HCT116 (cell line): ENCODE measurements around the gene SNED1. TPM values are rescaled to one million over a fixed set of nuclear protein-coding genes. Genes with fewer than 3 reads are reported as not detected.

Experiments used
- ATAC-seq: fragments of 200-7000 bp; cut with Tn5 transposase; 2 replicates; pipeline ENCODE4 v1.9.1; 2020; ENCODE audit warnings: mild to moderate bottlenecking, moderate library complexity
- BruUV-seq: library from RNA; stranded (reverse); fragments of 400-500 nt; replicated peaks from 2 replicates; lab custom pipeline; 2021; lab: Mats Ljungman, UMichigan
- CTCF ChIA-PET: fragments of 300-600 bp; sonication (Branson Sonifier 250); formaldehyde crosslinking; loops from one replicate; lab custom pipeline; 2021; ENCODE audit warnings: antibody characterized with exemption; lab: Charles Lee
- POLR2A ChIA-PET: fragments of 300-600, 350-600 bp; sonication (Branson Sonifier 250); formaldehyde crosslinking; loops from one replicate; lab custom pipeline; 2021; ENCODE audit warnings: antibody characterized with exemption; lab: Charles Lee
- RAD21 ChIA-PET, 2 experiments: fragments of 300-600 bp; sonication (Branson Sonifier 250); formaldehyde crosslinking; loops; one replicate each; lab custom pipeline; 2023; ENCODE audit warnings: low total read pairs in 2 of 2; ENCODE audit not compliant: uncharacterized antibody in 2 of 2, unreplicated experiment in 2 of 2, low non-redundant PET in 1 of 2; lab: Charles Lee
- DNase-seq: peaks from one replicate; pipeline ENCODE4 v3.0.0-alpha.2; 2010; ENCODE audit warnings: low read depth, low spot score
- H2AFZ ChIP-seq: fragments of 200-600 bp; shearing (Covaris generic), sonication (generic); 2 replicates; pipeline ENCODE4 v1.6.1; 2017; ENCODE audit warnings: low read depth, mixed run types, mixed read lengths, antibody characterized with exemption, low read length; ENCODE audit not compliant: poor library complexity, severe bottlenecking
- H3K27ac ChIP-seq: 2 replicates; pipeline ENCODE4 v1.5.1; 2012; ENCODE audit warnings: low read depth, low read length
- H3K27me3 ChIP-seq: fragments of 200-600 bp; sonication (generic); 2 replicates; pipeline ENCODE4 v1.6.1; 2016; ENCODE audit warnings: mixed run types, low read length, mixed read lengths; ENCODE audit not compliant: insufficient read depth
- H3K36me3 ChIP-seq, 2 experiments: fragments of 200-500 bp in 1 of 2; fragments of 200-600 bp in 1 of 2; sonication (Bioruptor generic) in 1 of 2; sonication (generic) in 1 of 2; 2 replicates each; pipeline versions ENCODE4 v1.5.1 to v1.6.1; 2014 to 2016; ENCODE audit warnings: low read length in 2 of 2, inconsistent platforms in 1 of 2, mixed read lengths in 1 of 2, mixed run types in 1 of 2; ENCODE audit not compliant: insufficient read depth in 2 of 2, control insufficient read depth in 1 of 2
- H3K4me1 ChIP-seq, 2 experiments: fragments of 200-600 bp in 1 of 2; sonication (generic) in 1 of 2; 2 replicates each; pipeline versions ENCODE4 v1.5.1 to v1.6.1; 2012 to 2017; ENCODE audit warnings: low read length in 2 of 2, inconsistent platforms in 1 of 2, mild to moderate bottlenecking in 1 of 2, mixed read lengths in 1 of 2, mixed run types in 1 of 2, moderate library complexity in 1 of 2; ENCODE audit not compliant: insufficient read depth in 2 of 2, control insufficient read depth in 1 of 2
- H3K4me2 ChIP-seq: fragments of 200-600 bp; sonication (generic); 2 replicates; pipeline ENCODE4 v1.6.1; 2017; ENCODE audit warnings: mixed run types, low read length, mixed read lengths
- H3K4me3 ChIP-seq, 2 experiments: fragments of 200-600 bp in 1 of 2; sonication (generic) in 1 of 2; replicated peaks in 1 of 2; 2 replicates each; pipeline ENCODE4 v1.5.1; 2011 to 2016; ENCODE audit warnings: low read length in 2 of 2, control low read depth in 1 of 2, low read depth in 1 of 2, mild to moderate bottlenecking in 1 of 2, mixed read lengths in 1 of 2, mixed run types in 1 of 2
- H3K79me2 ChIP-seq: fragments of 200-600 bp; sonication (generic); 2 replicates; pipeline ENCODE4 v1.6.1; 2017; ENCODE audit warnings: mild to moderate bottlenecking, mixed run types, low read length, moderate library complexity, mixed read lengths; ENCODE audit not compliant: insufficient read depth
- H3K9ac ChIP-seq: fragments of 200-600 bp; sonication (generic); 2 replicates; pipeline ENCODE4 v1.6.1; 2016; ENCODE audit warnings: low read length, mixed read lengths
- H3K9me2 ChIP-seq: fragments of 200-600 bp; sonication (generic), shearing (Covaris generic); 2 replicates; pipeline ENCODE4 v1.6.1; 2017; ENCODE audit warnings: mixed run types, mild to moderate bottlenecking, moderate library complexity; ENCODE audit not compliant: insufficient read depth
- H3K9me3 ChIP-seq, 2 experiments: fragments of 200-500 bp in 1 of 2; fragments of 200-600 bp in 1 of 2; sonication (Bioruptor generic) in 1 of 2; sonication (generic) in 1 of 2; 2 replicates each; pipeline ENCODE4 v1.6.1; 2014 to 2017; ENCODE audit warnings: low read length in 2 of 2, mixed read lengths in 2 of 2, inconsistent platforms in 1 of 2, low read depth in 1 of 2, mild to moderate bottlenecking in 1 of 2, mixed run types in 1 of 2, moderate library complexity in 1 of 2; ENCODE audit not compliant: control insufficient read depth in 1 of 2, insufficient read depth in 1 of 2
- H4K20me1 ChIP-seq: fragments of 200-600 bp; sonication (generic), shearing (Covaris generic); 2 replicates; pipeline ENCODE4 v1.6.1; 2017; ENCODE audit warnings: mixed run types, mild to moderate bottlenecking, moderate library complexity; ENCODE audit not compliant: insufficient read depth
- CBX3 ChIP-seq: IDR thresholded peaks from 2 replicates; pipeline ENCODE4 v1.6.1; 2012; ENCODE audit warnings: low read depth
- EGR1 ChIP-seq: IDR thresholded peaks from 2 replicates; pipeline ENCODE4 v1.6.1; 2012; ENCODE audit warnings: low read depth
- ELF1 ChIP-seq: IDR thresholded peaks from 2 replicates; pipeline ENCODE4 v1.6.1; 2012; ENCODE audit warnings: low read depth, borderline replicate concordance
- EZH2 ChIP-seq: fragments of 200-600 bp; sonication (generic); IDR thresholded peaks from 2 replicates; pipeline ENCODE4 v1.6.1; 2017; ENCODE audit warnings: antibody characterized with exemption, mixed run types
- EZH2phosphoT487 ChIP-seq: fragments of 200-600 bp; IDR thresholded peaks from 2 replicates; pipeline ENCODE4 v1.6.1; 2018; ENCODE audit warnings: antibody characterized with exemption, borderline replicate concordance
- JUND ChIP-seq: IDR thresholded peaks from 2 replicates; pipeline ENCODE4 v1.6.1; 2012
- SRF ChIP-seq: IDR thresholded peaks from 2 replicates; pipeline ENCODE4 v1.6.1; 2012; ENCODE audit warnings: low read depth
- ZBTB33 ChIP-seq: IDR thresholded peaks from 2 replicates; pipeline ENCODE4 v1.6.1; 2011; ENCODE audit warnings: mild to moderate bottlenecking, low read length, moderate library complexity; ENCODE audit not compliant: insufficient replicate concordance; ENCODE audit errors: extremely low read depth
- ZNF274 ChIP-seq: fragments of 200-500 bp; sonication (Bioruptor generic); IDR thresholded peaks from 2 replicates; pipeline ENCODE4 v1.6.1; 2014; ENCODE audit warnings: mild to moderate bottlenecking, low read depth, low read length, inconsistent platforms
- intact Hi-C: fragments of 100-400 bp; cut with micrococcal nuclease; formaldehyde crosslinking; loops from 2 replicates; pipeline ENCODE4 v1.10.0; 2022
- total RNA-seq: library from RNA; stranded (reverse); gene quantifications from one replicate; pipeline ENCODE4 v1.2.1, GENCODE V29; 2021; ENCODE audit not compliant: unreplicated experiment

The SNED1 gene
- total RNA-seq, 1 experiment from 2014 or later = 9.6 TPM

- TF ChIP-seq ZBTB33 (no peak), EGR1 (no peak), ELF1 (no peak), JUND (no peak), EZH2phosphoT487 (no peak), SRF (no peak), ZNF274 (no peak)
Observed at GRCh38 chr2:241072553-241073165, 74.2 kb downstream of the SNED1 start (continued).

DNA sequence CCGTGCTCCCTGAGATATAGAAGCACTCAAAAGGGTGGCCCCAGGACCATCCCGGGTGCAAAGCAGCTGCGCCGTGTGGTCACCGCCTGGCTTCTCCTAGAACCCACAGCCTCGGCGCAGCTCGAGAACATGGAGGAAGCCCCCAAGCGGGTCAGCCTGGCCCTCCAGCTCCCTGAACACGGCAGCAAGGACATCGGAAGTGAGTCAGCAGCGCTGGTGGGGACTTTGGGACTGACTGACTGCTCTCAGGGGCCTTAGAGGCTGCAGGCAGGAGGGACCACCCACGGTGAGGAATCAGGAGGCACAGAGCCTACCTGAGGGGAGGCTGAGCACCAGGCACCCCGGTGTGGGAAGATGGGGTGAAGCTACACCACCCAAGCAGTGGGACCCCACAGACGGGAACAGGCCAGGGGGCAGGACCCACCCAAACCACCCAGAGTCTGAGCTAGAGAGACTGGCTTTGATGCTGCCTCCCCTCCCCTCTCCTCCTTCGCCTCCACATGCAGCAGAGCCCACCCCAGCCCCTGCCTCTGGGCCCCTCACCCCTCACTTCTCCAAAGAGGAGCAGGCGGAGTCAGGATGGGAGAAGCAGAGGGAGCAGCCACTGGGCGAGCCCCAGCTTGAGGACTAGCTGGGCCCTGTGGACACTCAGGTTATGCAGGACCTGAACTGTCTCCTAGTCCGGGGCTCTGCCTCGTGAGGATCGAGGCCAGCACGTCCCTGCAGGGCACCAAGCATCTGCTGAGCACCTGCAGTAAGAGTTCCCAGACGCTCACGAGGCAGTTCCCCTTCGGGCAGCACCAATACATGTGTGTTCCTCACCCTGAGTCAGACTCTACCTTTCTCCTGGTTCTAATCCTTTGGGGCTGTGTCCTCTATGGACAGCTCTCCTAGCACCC is 75.0 kb downstream of the SNED1 start:
- TF ChIP-seq CBX3 (no peak), EZH2 (no peak)
- ChIA-PET CTCF (no interaction called here), RAD21 (no interaction called here), POLR2A (no interaction called here)
- no peaks in the 10 kb centered on the region for H3K4me1 ChIP-seq
- intact Hi-C loops = loop anchor here (10.0 kb wide), 1 partner anchor 219 kb away; no protein-coding TSS in a partner anchor
- no peak overlapping the region for H3K27ac ChIP-seq
- H3K36me3 ChIP-seq = no peaks in the 10 kb centered on the region
- no peaks in the 10 kb centered on the region for H3K79me2 ChIP-seq
- H3K9me2 ChIP-seq = no peaks in the 10 kb centered on the region
- H3K27me3 ChIP-seq = no peaks in the 10 kb centered on the region
- no TSS peak for BruUV-seq
- DNase-seq (no peak), ATAC-seq (no peak)
- H3K9ac ChIP-seq = no peak overlapping the region
- H3K4me2 ChIP-seq = no peak overlapping the region
- H3K4me3 ChIP-seq = no peak overlapping the region
- no peaks in the 10 kb centered on the region for H3K9me3 ChIP-seq
- H4K20me1 ChIP-seq = no peaks in the 10 kb centered on the region
- no peak overlapping the region for H2AFZ ChIP-seq
